GM23338 (cell line): ENCODE measurements around the gene ITPR2. TPM values are rescaled to one million over a fixed set of nuclear protein-coding genes. Genes with fewer than 3 reads are reported as not detected.
"Not testable (repeated sequence)": the region's sequence is repeated elsewhere in the genome, so short reads cannot be mapped to it uniquely, and the experiment has no call there.

Experiments
- ATAC-seq: fragments of 200-7000 bp; cut with Tn5 transposase; 3 replicates; pipeline ENCODE4 v1.9.1; 2020
- DNase-seq: peaks from one replicate; pipeline ENCODE4 v3.0.0-alpha.2; 2015; ENCODE audit warnings: low spot score
- H2AFZ ChIP-seq: fragments of 200-600 bp; sonication (generic); 2 replicates; pipeline ENCODE4 v1.8.0; 2016; ENCODE audit warnings: antibody characterized with exemption, mild to moderate bottlenecking, moderate library complexity
- H3F3A ChIP-seq: fragments of 200-600 bp; sonication (generic); replicated peaks from 2 replicates; pipeline ENCODE4 v1.8.0; 2017; ENCODE audit warnings: antibody characterized with exemption, mixed run types, low read depth
- H3K27ac ChIP-seq: fragments of 200-600 bp; sonication (generic); 2 replicates; pipeline ENCODE4 v1.6.1; 2016; ENCODE audit warnings: low read depth
- H3K27me3 ChIP-seq: fragments of 200-600 bp; sonication (generic); 2 replicates; pipeline ENCODE4 v1.8.0; 2016; ENCODE audit warnings: mild to moderate bottlenecking, mixed run types, moderate library complexity; ENCODE audit not compliant: insufficient read depth
- H3K36me3 ChIP-seq: fragments of 200-600 bp; sonication (generic); 2 replicates; pipeline ENCODE4 v1.8.0; 2016; ENCODE audit warnings: mild to moderate bottlenecking; ENCODE audit not compliant: insufficient read depth
- H3K4me1 ChIP-seq: fragments of 200-600 bp; sonication (generic); 2 replicates; pipeline ENCODE4 v1.8.0; 2016; ENCODE audit warnings: mild to moderate bottlenecking, moderate library complexity; ENCODE audit not compliant: insufficient read depth
- H3K4me2 ChIP-seq: fragments of 200-600 bp; sonication (generic); 2 replicates; pipeline ENCODE4 v1.7.1; 2017; ENCODE audit warnings: mixed run types
- H3K4me3 ChIP-seq: fragments of 200-600 bp; sonication (generic); 2 replicates; pipeline ENCODE4 v1.6.1; 2016; ENCODE audit warnings: mixed run types
- H3K79me2 ChIP-seq: fragments of 200-600 bp; sonication (generic); replicated peaks from 2 replicates; pipeline ENCODE4 v1.8.0; 2017; ENCODE audit warnings: mild to moderate bottlenecking; ENCODE audit not compliant: insufficient read depth
- H3K9me2 ChIP-seq: fragments of 200-600 bp; sonication (generic); 2 replicates; pipeline ENCODE4 v1.8.0; 2017; ENCODE audit not compliant: insufficient read depth
- H4K20me1 ChIP-seq: fragments of 200-600 bp; sonication (generic); replicated peaks from 2 replicates; pipeline ENCODE4 v1.8.0; 2017; ENCODE audit warnings: mild to moderate bottlenecking; ENCODE audit not compliant: insufficient read depth
- H3K27ac Mint-ChIP-seq: 2 replicates; pipeline ENCODE4 v1.8.0; 2020; ENCODE audit warnings: inconsistent platforms, mild to moderate bottlenecking, moderate library complexity, mixed read lengths
- H3K27me3 Mint-ChIP-seq: 3 replicates; pipeline ENCODE4 v1.8.0; 2022; ENCODE audit warnings: low read depth, mild to moderate bottlenecking, moderate library complexity, mixed read lengths, inconsistent platforms; ENCODE audit not compliant: insufficient read depth, poor library complexity
- H3K36me3 Mint-ChIP-seq: 3 replicates; pipeline ENCODE4 v1.8.0; 2021; ENCODE audit warnings: low read depth, mild to moderate bottlenecking, inconsistent platforms, moderate library complexity, mixed read lengths
- H3K4me1 Mint-ChIP-seq: 3 replicates; pipeline ENCODE4 v1.8.0; 2020; ENCODE audit warnings: mild to moderate bottlenecking, inconsistent platforms, mixed read lengths
- H3K4me3 Mint-ChIP-seq: 3 replicates; pipeline ENCODE4 v1.8.0; 2021; ENCODE audit warnings: moderate library complexity, mild to moderate bottlenecking, inconsistent platforms, mixed read lengths
- H3K9me3 Mint-ChIP-seq: 3 replicates; pipeline ENCODE4 v1.8.0; 2020; ENCODE audit warnings: moderate library complexity, mild to moderate bottlenecking, inconsistent platforms, mixed read lengths
- EZH2 ChIP-seq: fragments of 200-600 bp; sonication (generic); IDR thresholded peaks from one replicate; pipeline ENCODE4 v1.8.0; 2017; ENCODE audit warnings: antibody characterized with exemption, mild to moderate bottlenecking, low read depth; ENCODE audit not compliant: unreplicated experiment
- EZH2phosphoT487 ChIP-seq: fragments of 200-600 bp; sonication (generic); IDR thresholded peaks from one replicate; pipeline ENCODE4 v1.8.1; 2018; ENCODE audit warnings: antibody characterized with exemption; ENCODE audit not compliant: unreplicated experiment
- NANOG ChIP-seq: IDR thresholded peaks from 2 replicates; pipeline ENCODE4 v1.6.1; 2016; ENCODE audit warnings: antibody characterized with exemption, borderline replicate concordance
- POLR2AphosphoS5 ChIP-seq: IDR thresholded peaks from 2 replicates; pipeline ENCODE4 v1.6.1; 2016; ENCODE audit warnings: antibody characterized with exemption, low read depth
- STAT1 ChIP-seq: IDR thresholded peaks from one replicate; pipeline ENCODE4 v1.6.1; 2016; ENCODE audit warnings: antibody characterized with exemption; ENCODE audit not compliant: unreplicated experiment
- ZNF331 ChIP-seq: fragments of 250-450 bp; sonication (Bioruptor Pico); IDR thresholded peaks from 2 replicates; pipeline ENCODE4 v1.5.0; 2020; ENCODE audit warnings: low read depth, mild to moderate bottlenecking, moderate library complexity
- polyA plus RNA-seq: library from polyadenylated mRNA; unstranded; fragments of >200 nt; fragmentation: Nextera tagmentation; extraction: Ambion mirVana; gene quantifications from 2 replicates; pipeline ENCODE4 v1.2.1, GENCODE V29; 2016
- total RNA-seq: library from RNA; depleted of rRNA; stranded (reverse); fragments of >200 nt; shearing (Covaris generic); gene quantifications from 2 replicates; pipeline ENCODE4 v1.2.3, GENCODE V29; 2014
- TF ChIP-seq, protein P1 (sequence below): IDR thresholded peaks from one replicate; pipeline ENCODE4 v1.6.1; 2018; ENCODE audit warnings: antibody characterized with exemption; ENCODE audit not compliant: unreplicated experiment
- TF ChIP-seq, protein P2 (sequence below), 2 experiments: fragments of 200-600 bp in 1 of 2; sonication (generic) in 1 of 2; conservative IDR thresholded peaks; 2 replicates each; pipeline versions ENCODE4 v1.5.1 to v1.6.1; 2016 to 2017; ENCODE audit warnings: antibody characterized with exemption in 2 of 2, low read depth in 2 of 2, mild to moderate bottlenecking in 2 of 2, moderate library complexity in 1 of 2
- TF ChIP-seq, protein P3 (sequence below): IDR thresholded peaks from 2 replicates; pipeline ENCODE4 v1.6.1; 2016; ENCODE audit warnings: antibody characterized with exemption

ITPR2 gene
- total and polyA plus RNA-seq, 2 experiments from 2014 or later: 44.5 to 65.2 TPM

DNA sequence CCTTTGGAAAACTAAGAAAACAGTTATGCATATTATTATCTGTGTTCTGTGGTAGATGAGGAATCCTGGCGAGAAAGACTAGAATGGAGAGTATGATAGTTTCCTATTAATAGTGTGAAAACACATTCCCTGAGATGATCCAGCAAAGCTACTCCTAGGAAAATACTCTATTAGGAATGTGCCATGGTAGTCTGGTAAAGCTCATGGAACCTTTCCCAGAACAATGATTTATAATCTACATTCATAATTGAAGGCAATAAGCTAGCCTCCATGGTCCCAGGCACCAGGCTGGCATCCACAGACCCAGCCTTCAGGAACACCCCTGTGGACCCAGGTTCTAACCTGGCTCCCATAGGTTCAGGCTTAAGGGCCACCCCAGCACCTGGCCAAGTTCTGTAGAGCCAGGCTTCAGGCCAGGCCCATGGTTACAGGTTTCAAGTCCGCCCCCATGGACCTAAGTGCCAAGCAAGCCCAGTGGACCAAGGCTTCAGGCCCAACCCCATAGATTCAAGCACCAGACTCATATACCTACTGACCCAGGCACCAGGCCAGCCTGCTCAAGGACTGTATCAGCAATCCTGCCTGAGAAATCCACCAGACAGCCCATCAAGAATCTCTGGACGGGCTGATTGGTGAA, 72.2 kb downstream of the ITPR2 start:
- 0 out of 2 replicates have a peak, but pooled peaks cover 9% of the 10 kb centered on the region for H3K9me2 ChIP-seq
- ATAC-seq: no peak
- H3K27me3 Mint-ChIP-seq: peaks cover 11% of the 10 kb centered on the region
- peaks cover 33% of the 10 kb centered on the region for H3K79me2 ChIP-seq
- DNase-seq: no peak
- peaks cover 32% of the 10 kb centered on the region for H3K9me3 Mint-ChIP-seq
- no peak overlapping the region for H3K4me2 ChIP-seq
- H2AFZ ChIP-seq: no peak overlapping the region
- H3K4me1 ChIP-seq: no peaks in the 10 kb centered on the region; the same call in 1 of the 2 replicates
- peaks cover 63% of the 10 kb centered on the region for H3K36me3 Mint-ChIP-seq
- H4K20me1 ChIP-seq: no peaks in the 10 kb centered on the region
- no peaks in the 10 kb centered on the region for H3K4me1 Mint-ChIP-seq
- H3K4me3 ChIP-seq: no peak overlapping the region
- H3K4me3 Mint-ChIP-seq: no peak overlapping the region
- no peaks in the 10 kb centered on the region for H3F3A ChIP-seq
- TF ChIP-seq, protein P1, sequence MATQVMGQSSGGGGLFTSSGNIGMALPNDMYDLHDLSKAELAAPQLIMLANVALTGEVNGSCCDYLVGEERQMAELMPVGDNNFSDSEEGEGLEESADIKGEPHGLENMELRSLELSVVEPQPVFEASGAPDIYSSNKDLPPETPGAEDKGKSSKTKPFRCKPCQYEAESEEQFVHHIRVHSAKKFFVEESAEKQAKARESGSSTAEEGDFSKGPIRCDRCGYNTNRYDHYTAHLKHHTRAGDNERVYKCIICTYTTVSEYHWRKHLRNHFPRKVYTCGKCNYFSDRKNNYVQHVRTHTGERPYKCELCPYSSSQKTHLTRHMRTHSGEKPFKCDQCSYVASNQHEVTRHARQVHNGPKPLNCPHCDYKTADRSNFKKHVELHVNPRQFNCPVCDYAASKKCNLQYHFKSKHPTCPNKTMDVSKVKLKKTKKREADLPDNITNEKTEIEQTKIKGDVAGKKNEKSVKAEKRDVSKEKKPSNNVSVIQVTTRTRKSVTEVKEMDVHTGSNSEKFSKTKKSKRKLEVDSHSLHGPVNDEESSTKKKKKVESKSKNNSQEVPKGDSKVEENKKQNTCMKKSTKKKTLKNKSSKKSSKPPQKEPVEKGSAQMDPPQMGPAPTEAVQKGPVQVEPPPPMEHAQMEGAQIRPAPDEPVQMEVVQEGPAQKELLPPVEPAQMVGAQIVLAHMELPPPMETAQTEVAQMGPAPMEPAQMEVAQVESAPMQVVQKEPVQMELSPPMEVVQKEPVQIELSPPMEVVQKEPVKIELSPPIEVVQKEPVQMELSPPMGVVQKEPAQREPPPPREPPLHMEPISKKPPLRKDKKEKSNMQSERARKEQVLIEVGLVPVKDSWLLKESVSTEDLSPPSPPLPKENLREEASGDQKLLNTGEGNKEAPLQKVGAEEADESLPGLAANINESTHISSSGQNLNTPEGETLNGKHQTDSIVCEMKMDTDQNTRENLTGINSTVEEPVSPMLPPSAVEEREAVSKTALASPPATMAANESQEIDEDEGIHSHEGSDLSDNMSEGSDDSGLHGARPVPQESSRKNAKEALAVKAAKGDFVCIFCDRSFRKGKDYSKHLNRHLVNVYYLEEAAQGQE: no peak
- TF ChIP-seq STAT1: no peak
- TF ChIP-seq NANOG: no peak
- no peak for TF ChIP-seq POLR2AphosphoS5
- TF ChIP-seq, protein P2, sequence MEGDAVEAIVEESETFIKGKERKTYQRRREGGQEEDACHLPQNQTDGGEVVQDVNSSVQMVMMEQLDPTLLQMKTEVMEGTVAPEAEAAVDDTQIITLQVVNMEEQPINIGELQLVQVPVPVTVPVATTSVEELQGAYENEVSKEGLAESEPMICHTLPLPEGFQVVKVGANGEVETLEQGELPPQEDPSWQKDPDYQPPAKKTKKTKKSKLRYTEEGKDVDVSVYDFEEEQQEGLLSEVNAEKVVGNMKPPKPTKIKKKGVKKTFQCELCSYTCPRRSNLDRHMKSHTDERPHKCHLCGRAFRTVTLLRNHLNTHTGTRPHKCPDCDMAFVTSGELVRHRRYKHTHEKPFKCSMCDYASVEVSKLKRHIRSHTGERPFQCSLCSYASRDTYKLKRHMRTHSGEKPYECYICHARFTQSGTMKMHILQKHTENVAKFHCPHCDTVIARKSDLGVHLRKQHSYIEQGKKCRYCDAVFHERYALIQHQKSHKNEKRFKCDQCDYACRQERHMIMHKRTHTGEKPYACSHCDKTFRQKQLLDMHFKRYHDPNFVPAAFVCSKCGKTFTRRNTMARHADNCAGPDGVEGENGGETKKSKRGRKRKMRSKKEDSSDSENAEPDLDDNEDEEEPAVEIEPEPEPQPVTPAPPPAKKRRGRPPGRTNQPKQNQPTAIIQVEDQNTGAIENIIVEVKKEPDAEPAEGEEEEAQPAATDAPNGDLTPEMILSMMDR (conservative IDR thresholded peaks at IDR 0.05; ENCODE audit: low read depth in 2 of 2): no peak
- TF ChIP-seq, protein P3, sequence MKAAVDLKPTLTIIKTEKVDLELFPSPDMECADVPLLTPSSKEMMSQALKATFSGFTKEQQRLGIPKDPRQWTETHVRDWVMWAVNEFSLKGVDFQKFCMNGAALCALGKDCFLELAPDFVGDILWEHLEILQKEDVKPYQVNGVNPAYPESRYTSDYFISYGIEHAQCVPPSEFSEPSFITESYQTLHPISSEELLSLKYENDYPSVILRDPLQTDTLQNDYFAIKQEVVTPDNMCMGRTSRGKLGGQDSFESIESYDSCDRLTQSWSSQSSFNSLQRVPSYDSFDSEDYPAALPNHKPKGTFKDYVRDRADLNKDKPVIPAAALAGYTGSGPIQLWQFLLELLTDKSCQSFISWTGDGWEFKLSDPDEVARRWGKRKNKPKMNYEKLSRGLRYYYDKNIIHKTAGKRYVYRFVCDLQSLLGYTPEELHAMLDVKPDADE: no peak
- no peak for TF ChIP-seq ZNF331 (CRISPR knock-in tag)
- no peak for TF ChIP-seq EZH2
- no peak for TF ChIP-seq EZH2phosphoT487
- no peak overlapping the region for H3K27ac Mint-ChIP-seq
- no peak overlapping the region for H3K27ac ChIP-seq
- no peaks in the 10 kb centered on the region for H3K27me3 ChIP-seq
- H3K36me3 ChIP-seq: peaks cover 7% of the 10 kb centered on the region; the same call in 1 of the 2 replicates

DNA sequence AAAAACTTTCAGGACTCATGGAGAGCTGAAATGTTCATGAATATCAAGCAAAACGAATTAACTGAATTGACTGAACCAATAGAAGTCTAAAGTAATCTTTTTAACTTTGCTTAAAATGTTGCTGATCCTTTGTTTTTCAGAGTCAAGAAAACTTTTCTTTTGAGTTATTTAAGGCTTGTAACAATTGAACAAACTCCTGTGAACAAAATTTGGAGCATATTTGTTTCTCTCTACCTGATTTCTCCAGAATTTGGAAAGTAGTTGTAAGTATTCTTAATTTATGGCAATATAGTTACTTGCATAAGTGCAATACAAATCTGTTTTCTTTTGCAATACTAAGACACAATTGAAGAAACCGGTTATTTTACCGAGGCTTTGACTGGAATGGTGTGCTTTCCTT, 77.6 kb downstream of the ITPR2 start:
- DNase-seq, H3K4me1 ChIP-seq, H3K4me1 Mint-ChIP-seq, H3K27ac Mint-ChIP-seq, H3K27ac ChIP-seq, H3K27me3 Mint-ChIP-seq, H3K4me2 ChIP-seq, ATAC-seq, H3K27me3 ChIP-seq, H3K4me3 ChIP-seq, H3K4me3 Mint-ChIP-seq, H2AFZ ChIP-seq, H3F3A ChIP-seq, H4K20me1 ChIP-seq, H3K9me2 ChIP-seq: not testable (repeated sequence)
- Histone ChIP-seq H3K36me3 (peaks cover 13% of the 10 kb centered on the region; the same call in 1 of the 2 replicates), H3K79me2 (peaks cover 34% of the 10 kb centered on the region)
- H3K9me3 Mint-ChIP-seq: peaks cover 37% of the 10 kb centered on the region
- peaks cover 68% of the 10 kb centered on the region for H3K36me3 Mint-ChIP-seq
